Brain pericyte (primary cell): Measurements from ENCODE around the gene MFAP2.
"Not testable (repeated sequence)": the region's sequence is repeated elsewhere in the genome, so short reads cannot be mapped to it uniquely, and the experiment has no call there.

Experiments used
- DNase-seq: peaks from one replicate; pipeline ENCODE4 v3.0.0-alpha.2; 2012; ENCODE audit warnings: low read depth, low spot score

MFAP2 gene

DNA sequence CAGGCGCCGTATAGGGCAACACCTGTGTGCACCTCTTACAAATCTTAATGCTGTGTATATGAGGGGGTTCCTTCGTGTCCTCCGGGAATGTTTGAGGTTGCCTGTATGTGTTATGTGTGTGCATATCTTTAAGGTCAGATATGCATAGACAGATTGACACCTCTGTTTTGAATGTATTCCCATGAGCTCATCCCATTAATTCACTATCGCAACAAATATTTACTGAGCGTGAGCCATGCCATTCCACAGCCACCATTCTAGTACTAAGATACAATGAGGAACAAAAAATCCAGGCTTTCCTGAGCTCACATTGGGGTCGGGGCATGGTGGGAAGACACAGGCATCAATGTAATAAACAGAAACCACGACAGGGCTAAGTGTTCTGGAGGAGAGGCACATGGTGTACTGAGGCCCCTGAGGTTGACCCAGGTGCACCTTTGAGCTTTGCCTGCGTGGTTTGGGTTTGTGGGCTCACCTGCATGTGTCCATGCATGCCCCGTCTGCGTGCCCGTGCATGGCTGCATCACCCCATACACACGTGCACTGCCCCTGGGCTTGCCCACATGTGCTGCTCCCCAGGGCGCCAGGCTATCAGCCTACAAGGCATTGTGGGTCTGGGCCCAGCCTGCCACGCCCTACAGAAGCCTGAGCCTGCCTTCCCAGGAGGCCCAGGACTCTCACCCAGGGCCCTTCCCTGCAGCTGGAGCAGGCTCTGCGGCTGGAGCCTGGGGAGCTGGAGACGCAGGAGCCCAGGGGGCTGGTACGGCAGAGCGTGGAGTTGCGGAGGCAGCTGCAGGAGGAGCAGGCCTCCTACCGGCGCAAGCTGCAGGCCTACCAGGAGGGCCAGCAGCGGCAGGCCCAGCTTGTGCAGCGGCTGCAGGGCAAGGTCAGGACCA lies 51.0 kb downstream of the MFAP2 start:
- not testable (repeated sequence) for DNase-seq

DNA sequence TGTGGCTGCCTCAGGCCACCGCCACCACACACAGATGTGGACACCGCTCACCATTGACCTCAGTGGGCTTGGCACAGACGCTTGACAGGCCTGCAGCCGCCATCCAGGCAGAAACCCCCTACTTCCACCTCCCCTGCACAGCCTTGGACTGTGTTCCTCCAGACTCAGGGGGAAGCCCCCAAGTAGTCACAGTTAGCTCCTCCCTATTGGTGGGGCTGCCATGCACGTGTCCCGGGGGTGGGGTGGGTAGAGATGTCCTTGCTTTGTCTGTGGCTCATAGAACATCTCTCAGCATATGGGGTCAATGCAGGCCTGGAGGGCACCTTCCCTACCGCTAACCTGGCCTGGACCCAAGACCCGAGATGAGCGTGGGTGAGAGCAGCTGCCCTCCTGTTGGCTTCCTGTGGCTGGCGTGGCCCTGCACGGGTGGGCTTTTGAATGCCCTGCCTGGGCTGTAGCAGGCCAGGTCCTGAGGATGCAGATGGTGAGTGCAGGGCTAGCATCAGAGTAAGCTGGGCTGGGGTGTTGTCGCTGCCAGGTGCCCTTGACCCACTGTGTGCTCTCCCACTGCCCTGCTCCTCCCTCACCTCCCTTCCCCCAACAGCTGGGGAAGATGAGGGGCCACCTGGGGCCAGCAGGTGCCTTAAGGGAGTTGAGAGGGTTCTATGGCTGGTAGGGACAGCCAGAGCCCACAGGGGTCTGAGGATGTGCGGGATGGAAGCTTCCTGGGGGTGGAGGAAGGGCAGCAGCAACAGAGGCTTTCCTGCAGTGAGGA lies 52.5 kb downstream of the MFAP2 start:
- DNase-seq: no peak

DNA sequence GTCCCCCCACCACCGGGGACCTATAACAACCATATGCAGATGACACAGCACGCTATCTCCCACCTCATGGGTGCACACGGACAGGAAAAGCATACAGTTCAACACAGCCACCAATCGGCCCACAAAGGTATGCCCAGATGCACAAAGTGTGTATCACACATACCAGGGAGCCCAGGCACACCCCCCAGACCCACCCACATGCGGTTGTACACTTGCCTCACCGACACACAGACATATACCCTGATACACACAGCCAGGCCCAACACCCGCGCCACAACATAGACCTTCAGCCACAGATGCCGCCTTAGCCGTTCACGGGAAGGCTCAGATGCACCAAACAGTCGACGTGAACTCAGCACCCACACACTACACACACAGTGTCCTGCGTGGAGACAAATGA lies 53.2 kb downstream of the MFAP2 start:
- DNase-seq: no peak

DNA sequence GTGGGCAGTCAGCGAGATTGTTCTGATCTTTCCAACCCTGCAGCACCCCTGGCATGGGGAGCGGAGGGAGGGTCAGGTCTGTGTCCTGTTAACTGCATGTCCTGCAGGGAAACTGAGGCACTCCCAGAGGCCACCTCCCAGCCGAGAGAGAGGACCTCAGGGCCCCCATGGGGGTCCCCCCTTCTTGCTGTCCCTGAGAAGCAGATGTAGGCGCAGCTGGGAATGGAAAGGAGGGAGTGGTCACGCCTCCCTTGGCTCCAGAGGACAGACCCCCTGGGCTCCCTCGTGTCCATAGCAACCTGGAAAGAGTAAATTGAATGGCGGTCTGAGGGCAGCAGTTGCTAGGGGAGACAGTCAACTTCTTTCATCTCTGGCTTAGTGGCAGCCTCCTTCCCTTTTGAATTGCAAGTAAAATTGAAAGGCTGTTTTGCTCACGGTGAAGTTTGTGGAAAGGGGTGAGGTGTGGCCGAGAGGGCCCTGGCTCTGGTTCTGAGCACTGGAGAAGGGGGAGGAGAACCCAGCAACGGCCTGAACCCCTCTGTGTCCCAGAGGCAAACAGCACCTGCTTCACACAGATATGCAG lies 53.8 kb downstream of the MFAP2 start:
- DNase-seq: no peak

DNA sequence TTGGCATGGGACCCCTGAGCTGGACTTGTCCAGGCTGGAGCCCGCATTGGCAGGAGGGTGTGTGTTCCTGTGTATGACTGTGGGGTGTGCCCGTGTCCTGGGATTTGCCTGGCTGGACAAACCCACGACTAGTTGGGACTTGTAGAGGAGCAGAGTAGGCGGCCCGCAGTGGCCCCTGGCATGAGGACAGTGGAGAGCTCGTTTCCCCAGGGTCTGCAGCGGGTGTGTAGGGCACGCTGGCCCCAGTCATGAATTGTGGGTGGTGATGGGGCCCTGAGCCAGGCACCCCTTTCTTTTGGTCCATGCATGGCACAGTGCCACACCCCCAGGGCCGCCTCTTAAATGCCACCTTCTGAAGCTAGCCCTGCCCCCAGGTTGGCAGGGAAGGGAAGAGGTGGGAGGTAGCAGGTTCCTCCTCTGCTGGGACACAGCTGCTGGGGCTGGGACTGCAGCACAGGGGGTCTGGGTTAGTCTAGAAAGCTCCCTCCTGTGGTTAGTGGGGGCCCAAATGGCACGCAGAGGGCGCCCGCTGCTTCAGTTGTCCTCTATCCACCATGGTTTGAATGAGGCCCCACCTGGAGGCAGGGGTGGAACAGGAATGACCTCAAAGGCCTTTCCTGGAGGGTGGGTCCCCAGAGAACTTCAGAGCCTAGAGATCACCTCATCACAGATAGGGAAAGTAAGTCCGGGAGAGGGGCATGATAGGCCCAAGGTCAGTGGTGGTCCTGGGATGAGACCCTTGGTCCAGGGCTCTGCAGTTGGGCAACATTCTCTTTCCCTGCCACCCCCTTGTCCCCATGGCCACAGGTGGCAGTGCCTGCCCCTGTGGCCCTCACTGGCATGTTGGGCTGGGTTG lies 54.6 kb downstream of the MFAP2 start:
- no peak for DNase-seq

DNA sequence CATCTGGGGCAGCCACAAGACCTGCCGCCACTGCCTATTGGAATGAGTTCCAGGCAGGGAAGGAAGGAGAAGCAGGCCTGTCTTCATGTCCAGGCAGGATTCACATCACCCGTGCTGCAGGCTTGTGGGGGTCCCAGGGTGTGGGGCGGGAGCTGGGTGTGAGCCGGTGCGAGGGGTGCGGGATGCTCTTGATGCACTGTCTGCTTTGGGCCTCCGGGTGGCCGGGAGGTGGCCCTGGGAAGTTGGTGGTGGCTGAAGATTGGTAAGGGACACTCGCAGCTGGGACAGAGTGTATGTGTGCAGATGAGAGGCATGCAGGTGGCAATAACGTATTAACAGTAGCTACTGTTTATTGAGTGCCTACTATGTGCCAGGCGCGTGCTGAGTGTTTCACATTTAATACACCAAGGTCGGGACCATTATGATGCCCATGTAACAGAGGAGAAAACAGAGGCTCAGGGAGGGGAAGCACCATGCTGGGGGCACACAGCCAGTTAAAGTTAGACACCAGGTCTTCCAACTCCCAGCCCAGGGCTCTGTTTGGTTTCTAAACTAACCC lies 55.4 kb downstream of the MFAP2 start:
- no peak for DNase-seq
